DLD1 (cell line): ENCODE measurements around the gene PDHX.

Experiments used
- in situ Hi-C: cut with HindIII; loops from 2 replicates; pipeline ENCODE4 v1.10.0; 2017; ENCODE audit warnings: low sequenced_read_pairs

Gene PDHX

GRCh38 chr11:35042913-35043312, 126.5 kb downstream of the PDHX start:
- in situ Hi-C loops, result no loop called here

- in situ Hi-C loops, result no loop called here
Observed at GRCh38 chr11:35043936-35044335, 127.5 kb downstream of the PDHX start.

GRCh38 chr11:35045236-35045820, 128.9 kb downstream of the PDHX start:
- in situ Hi-C loops, result no loop called here
